ENCODE measurements around the gene RCBTB1.

DNA sequence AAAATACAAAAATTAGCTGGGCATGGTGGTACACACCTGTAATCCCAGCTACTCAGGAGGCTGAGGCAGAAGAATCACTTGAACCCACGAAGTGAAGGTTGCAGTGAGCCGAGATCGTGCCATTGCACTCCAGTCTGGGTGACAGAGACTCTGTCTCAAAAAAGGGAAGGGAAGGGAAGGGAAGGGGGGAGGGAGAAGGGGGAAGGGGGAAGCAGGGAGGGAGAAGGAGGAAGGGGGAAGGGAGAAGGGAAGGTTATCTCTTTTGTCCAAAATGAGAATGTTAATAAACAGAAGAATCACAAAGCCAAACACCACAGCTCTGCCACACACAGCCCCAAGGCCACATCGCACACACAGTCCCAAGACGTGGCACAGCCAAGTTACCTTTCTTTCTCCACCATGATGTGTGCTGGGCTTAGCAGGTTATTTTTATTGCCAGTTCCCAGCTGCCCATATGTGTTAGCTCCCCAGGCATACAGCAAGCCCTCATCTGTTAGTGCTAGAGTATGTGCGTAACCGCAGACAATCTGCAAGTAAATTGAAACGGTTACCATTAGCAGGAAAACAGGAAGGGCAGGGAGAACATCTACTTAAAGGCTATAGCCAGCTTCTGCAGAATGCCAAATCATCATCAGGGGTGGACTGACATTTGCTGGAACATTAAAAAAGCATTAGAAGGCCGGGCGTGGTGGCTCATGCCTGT is 34.3 kb downstream of the RCBTB1 start:
- TF ChIP-seq YY1 (IDR thresholded peaks at IDR 0.05; ENCODE audit: insufficient read depth, insufficient read length), result no peak
- TF ChIP-seq ZNF274 (IDR thresholded peaks at IDR 0.05; ENCODE audit: low read depth, low read length), result no peak
